ENCODE measurements around the gene MGAT3.

DNA sequence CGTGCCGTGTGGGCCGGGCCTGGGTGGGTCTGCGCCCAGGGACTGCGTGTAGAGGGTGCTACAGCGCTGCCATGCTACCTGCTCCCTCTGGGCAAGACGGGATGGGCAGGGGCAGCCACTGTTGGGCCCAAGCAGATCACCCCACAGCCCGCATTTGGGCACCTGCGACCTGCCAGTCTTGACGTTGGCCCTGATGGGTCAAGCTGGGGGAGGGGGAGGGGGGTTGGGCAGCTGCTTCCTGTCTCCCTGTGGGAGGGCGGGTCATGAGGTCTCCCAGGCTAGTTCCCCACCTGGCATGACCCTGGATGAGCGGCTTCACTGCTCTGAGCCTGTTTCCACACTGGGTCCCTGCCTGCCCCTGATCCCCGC is 78.5 kb downstream of the MGAT3 start:
- no peak for TF ChIP-seq POLR2A (IDR thresholded peaks at IDR 0.05)
- TF ChIP-seq, protein P1, sequence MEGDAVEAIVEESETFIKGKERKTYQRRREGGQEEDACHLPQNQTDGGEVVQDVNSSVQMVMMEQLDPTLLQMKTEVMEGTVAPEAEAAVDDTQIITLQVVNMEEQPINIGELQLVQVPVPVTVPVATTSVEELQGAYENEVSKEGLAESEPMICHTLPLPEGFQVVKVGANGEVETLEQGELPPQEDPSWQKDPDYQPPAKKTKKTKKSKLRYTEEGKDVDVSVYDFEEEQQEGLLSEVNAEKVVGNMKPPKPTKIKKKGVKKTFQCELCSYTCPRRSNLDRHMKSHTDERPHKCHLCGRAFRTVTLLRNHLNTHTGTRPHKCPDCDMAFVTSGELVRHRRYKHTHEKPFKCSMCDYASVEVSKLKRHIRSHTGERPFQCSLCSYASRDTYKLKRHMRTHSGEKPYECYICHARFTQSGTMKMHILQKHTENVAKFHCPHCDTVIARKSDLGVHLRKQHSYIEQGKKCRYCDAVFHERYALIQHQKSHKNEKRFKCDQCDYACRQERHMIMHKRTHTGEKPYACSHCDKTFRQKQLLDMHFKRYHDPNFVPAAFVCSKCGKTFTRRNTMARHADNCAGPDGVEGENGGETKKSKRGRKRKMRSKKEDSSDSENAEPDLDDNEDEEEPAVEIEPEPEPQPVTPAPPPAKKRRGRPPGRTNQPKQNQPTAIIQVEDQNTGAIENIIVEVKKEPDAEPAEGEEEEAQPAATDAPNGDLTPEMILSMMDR (IDR thresholded peaks at IDR 0.05): no peak
